HG03103 (cell line): Measurements from ENCODE around the gene IDH3A.

Experiments
- ATAC-seq: cut with Tn5 transposase; IDR thresholded peaks from one replicate; pipeline ENCODE4 v1.9.1; 2021; ENCODE audit warnings: low read depth; ENCODE audit not compliant: unreplicated experiment

Gene IDH3A

GRCh38 chr15:78200276-78200930, 51.2 kb downstream of the IDH3A start:
- no peak for ATAC-seq

- ATAC-seq: no peak
Observed at GRCh38 chr15:78201281-78202190, 52.4 kb downstream of the IDH3A start.

- no peak for ATAC-seq
Observed at GRCh38 chr15:78203346-78204225, 54.4 kb downstream of the IDH3A start.

GRCh38 chr15:78204351-78205309, 55.5 kb downstream of the IDH3A start:
- no peak for ATAC-seq

GRCh38 chr15:78205337-78205736, 56.2 kb downstream of the IDH3A start:
- ATAC-seq: no peak

- ATAC-seq: no peak
Observed at GRCh38 chr15:78205856-78206255, 56.7 kb downstream of the IDH3A start.

- ATAC-seq: no peak
Observed at GRCh38 chr15:78206326-78207109, 57.4 kb downstream of the IDH3A start.

- no peak for ATAC-seq
Observed at GRCh38 chr15:78207110-78207458, 57.9 kb downstream of the IDH3A start.

GRCh38 chr15:78207641-78208340, 58.6 kb downstream of the IDH3A start:
- ATAC-seq: no peak

GRCh38 chr15:78208341-78208844, 59.2 kb downstream of the IDH3A start:
- no peak for ATAC-seq

- ATAC-seq: no peak
Observed at GRCh38 chr15:78208887-78209645, 59.9 kb downstream of the IDH3A start.

GRCh38 chr15:78209646-78210348, 60.6 kb downstream of the IDH3A start:
- no peak for ATAC-seq

- no peak for ATAC-seq
Observed at GRCh38 chr15:78210349-78210717, 61.2 kb downstream of the IDH3A start.

- no peak for ATAC-seq
Observed at GRCh38 chr15:78211189-78211921, 62.2 kb downstream of the IDH3A start.

GRCh38 chr15:78212008-78212407, 62.8 kb downstream of the IDH3A start:
- ATAC-seq: no peak
